Nephron (organoid): ENCODE measurements around the gene CENPI.

Experiments
- H3K27ac Mint-ChIP-seq, 3 experiments: 2 replicates each; pipeline ENCODE4 v1.8.0; 2020; ENCODE audit warnings: mixed read lengths in 3 of 3, mild to moderate bottlenecking in 2 of 3, moderate library complexity in 1 of 3
- H3K27me3 Mint-ChIP-seq: 2 replicates; pipeline ENCODE4 v1.8.0; 2021; ENCODE audit warnings: low read depth, mild to moderate bottlenecking, moderate library complexity, mixed read lengths
- H3K36me3 Mint-ChIP-seq: 2 replicates; pipeline ENCODE4 v1.8.0; 2020; ENCODE audit warnings: low read depth, mixed read lengths
- H3K4me1 Mint-ChIP-seq: 2 replicates; pipeline ENCODE4 v1.8.0; 2020; ENCODE audit warnings: mixed read lengths
- H3K4me3 Mint-ChIP-seq, 3 experiments: 2 replicates each; pipeline ENCODE4 v1.8.0; 2020; ENCODE audit warnings: mild to moderate bottlenecking in 3 of 3, mixed read lengths in 3 of 3, moderate library complexity in 2 of 3
- H3K9me3 Mint-ChIP-seq: 2 replicates; pipeline ENCODE4 v1.8.0; 2020; ENCODE audit warnings: mixed read lengths
- CTCF ChIP-seq, 3 experiments: fragments of 200-600 bp; sonication (generic); IDR thresholded peaks; one replicate each; pipeline ENCODE4 v1.5.0; 2021; ENCODE audit warnings: antibody characterized with exemption in 3 of 3; ENCODE audit not compliant: unreplicated experiment in 3 of 3

The CENPI gene

GRCh38 chrX:101081231-101081630 is 16.8 kb upstream of the CENPI start:
- Mint-ChIP-seq H3K4me3 (no peak overlapping the region), H3K27me3 (peaks cover 4% of the 10 kb centered on the region), H3K36me3 (no peaks in the 10 kb centered on the region), H3K9me3 (peaks cover 9% of the 10 kb centered on the region), H3K4me1 (peaks cover 11% of the 10 kb centered on the region), H3K27ac (no peak overlapping the region)
- no peak for TF ChIP-seq CTCF (IDR thresholded peaks at IDR 0.05; ENCODE audit: unreplicated experiment in 3 of 3)

- Mint-ChIP-seq H3K4me1 (no peaks in the 10 kb centered on the region), H3K27me3 (no peaks in the 10 kb centered on the region), H3K36me3 (peaks cover 6% of the 10 kb centered on the region), H3K9me3 (peaks cover 9% of the 10 kb centered on the region), H3K4me3 (no peak overlapping the region), H3K27ac (no peak overlapping the region)
- TF ChIP-seq CTCF (IDR thresholded peaks at IDR 0.05; ENCODE audit: unreplicated experiment in 3 of 3): no peak
Observed at GRCh38 chrX:101091817-101092216, 6.2 kb upstream of the CENPI start.

GRCh38 chrX:101108284-101108683 is 10.3 kb downstream of the CENPI start:
- Mint-ChIP-seq H3K27ac (no peak overlapping the region), H3K36me3 (peaks cover 22% of the 10 kb centered on the region), H3K4me1 (no peaks in the 10 kb centered on the region), H3K9me3 (peaks cover 7% of the 10 kb centered on the region), H3K4me3 (no peak overlapping the region), H3K27me3 (no peaks in the 10 kb centered on the region)
- TF ChIP-seq CTCF (IDR thresholded peaks at IDR 0.05; ENCODE audit: unreplicated experiment in 3 of 3): no peak

- TF ChIP-seq CTCF (IDR thresholded peaks at IDR 0.05; ENCODE audit: unreplicated experiment in 3 of 3): no peak
- no peaks in the 10 kb centered on the region for H3K4me1 Mint-ChIP-seq
- peaks cover 25% of the 10 kb centered on the region for H3K36me3 Mint-ChIP-seq
- no peak overlapping the region for H3K4me3 Mint-ChIP-seq
- H3K27me3 Mint-ChIP-seq: no peaks in the 10 kb centered on the region
- no peak overlapping the region for H3K27ac Mint-ChIP-seq
- H3K9me3 Mint-ChIP-seq: peaks cover 8% of the 10 kb centered on the region
Observed at GRCh38 chrX:101117701-101118100, 19.7 kb downstream of the CENPI start.

- Mint-ChIP-seq H3K36me3 (peaks cover 41% of the 10 kb centered on the region), H3K9me3 (peaks cover 19% of the 10 kb centered on the region)
Observed at GRCh38 chrX:101136235-101136634, 38.2 kb downstream of the CENPI start.

More at GRCh38 chrX:101136235-101136634, 38.2 kb downstream of the CENPI start:
- Mint-ChIP-seq H3K27me3 (no peaks in the 10 kb centered on the region), H3K4me3 (no peak overlapping the region), H3K27ac (no peak overlapping the region), H3K4me1 (no peaks in the 10 kb centered on the region)
- no peak for TF ChIP-seq CTCF (IDR thresholded peaks at IDR 0.05; ENCODE audit: unreplicated experiment in 3 of 3)
